ENCODE results near the gene GRIN2A. TPM values are rescaled to one million over a fixed set of nuclear protein-coding genes. Genes with fewer than 3 reads are reported as not detected.

The GRIN2A gene
- total and polyA plus RNA-seq, 2 donors (not counting 3 experiments of a cell fraction or from before 2014, with no cell fraction given) = not detected

GRCh38 chr16:10151718-10152117 is 30.5 kb downstream of the GRIN2A start:
- no peaks in the 10 kb centered on the region for H3K9me1 ChIP-seq (replicated peaks; ENCODE audit: control insufficient read depth, extremely low read depth, insufficient read depth, low read length)
- POLR2A ChIA-PET = no interaction called here
- DNase-seq (ENCODE audit: low read depth, low spot score) (no peak), FAIRE-seq (no peak)
- no peak overlapping the region for H3K4me2 ChIP-seq (ENCODE audit: insufficient read depth, low read length)
- no peak overlapping the region for H3K9ac ChIP-seq (replicated peaks; ENCODE audit: extremely low read depth, insufficient read depth, low read length)
- H3K4me1 ChIP-seq (ENCODE audit: control insufficient read depth, extremely low read depth, insufficient read depth, low read length) = no peaks in the 10 kb centered on the region
- no peaks in the 10 kb centered on the region for H3K79me2 ChIP-seq (ENCODE audit: control insufficient read depth, insufficient read depth, low read length)
- H3K4me3 ChIP-seq (replicated peaks in 1 of 3; ENCODE audit: insufficient read depth in 1 of 3, low read depth in 1 of 3, low read length in 3 of 3) = no peak overlapping the region
- TF ChIP-seq POLR2A (IDR thresholded peaks at IDR 0.05; ENCODE audit: low read depth, low read length) = no peak
- TF ChIP-seq JUN (IDR thresholded peaks at IDR 0.05; ENCODE audit: borderline replicate concordance, insufficient read depth, insufficient read length, low read depth) = no peak
- TF ChIP-seq GATA2 (IDR thresholded peaks at IDR 0.05; ENCODE audit: insufficient read depth, insufficient read length, low read depth, low read length) = no peak
- no peak for TF ChIP-seq FOS (IDR thresholded peaks at IDR 0.05; ENCODE audit: borderline replicate concordance, insufficient read depth, low read length)
- TF ChIP-seq EZH2 (IDR thresholded peaks at IDR 0.05; ENCODE audit: borderline replicate concordance, low read depth, low read length, severe bottlenecking) = no peak
- H4K20me1 ChIP-seq (replicated peaks; ENCODE audit: control insufficient read depth, extremely low read depth, insufficient read depth, low read length) = no peaks in the 10 kb centered on the region
- H3K9me3 ChIP-seq (replicated peaks; ENCODE audit: control insufficient read depth, insufficient read depth, low read length) = peaks cover 3% of the 10 kb centered on the region
- CTCF ChIA-PET = no interaction called here
- H3K27ac ChIP-seq (ENCODE audit: insufficient read depth, low read depth, low read length) = no peak overlapping the region
- dilution Hi-C loops (cut with MboI; ENCODE audit: extremely low pct_ligation_motif_present, low sequenced_read_pairs) = no loop called here
- no TSS peak for BruUV-seq (replicated peaks)
- H3K27me3 ChIP-seq (ENCODE audit: control insufficient read depth in 2 of 2, insufficient read depth in 2 of 2, low read length in 2 of 2) = no peaks in the 10 kb centered on the region
- H2AFZ ChIP-seq (ENCODE audit: low read depth, low read length) = no peak overlapping the region
- no peaks in the 10 kb centered on the region for H3K36me3 ChIP-seq (ENCODE audit: control insufficient read depth in 2 of 2, extremely low read depth in 1 of 2, insufficient read depth in 2 of 2, low read length in 2 of 2)
- intact Hi-C loops (cut with micrococcal nuclease) = no loop called here

- no peak overlapping the region for H3K4me2 ChIP-seq (ENCODE audit: insufficient read depth, low read length)
- ChIA-PET POLR2A (no interaction called here), CTCF (no interaction called here)
- no peak for TF ChIP-seq MYC (IDR thresholded peaks at IDR 0.05; ENCODE audit: low read depth, low read length)
- TF ChIP-seq POLR2AphosphoS5 (IDR thresholded peaks at IDR 0.05; ENCODE audit: insufficient read depth, low read depth, low read length) = no peak
- no peak for TF ChIP-seq JUN (IDR thresholded peaks at IDR 0.05; ENCODE audit: borderline replicate concordance, insufficient read depth, insufficient read length, low read depth)
- no peak for TF ChIP-seq POLR2A (IDR thresholded peaks at IDR 0.05; ENCODE audit: low read depth, low read length)
- no peak for FAIRE-seq
- H3K36me3 ChIP-seq (ENCODE audit: control insufficient read depth in 2 of 2, extremely low read depth in 1 of 2, insufficient read depth in 2 of 2, low read length in 2 of 2) = no peaks in the 10 kb centered on the region
- no peak for DNase-seq (ENCODE audit: low read depth, low spot score)
- no peaks in the 10 kb centered on the region for H3K4me1 ChIP-seq (ENCODE audit: control insufficient read depth, extremely low read depth, insufficient read depth, low read length)
- dilution Hi-C loops (cut with MboI; ENCODE audit: extremely low pct_ligation_motif_present, low sequenced_read_pairs) (no loop called here), intact Hi-C loops (cut with micrococcal nuclease) (no loop called here)
- peaks cover 3% of the 10 kb centered on the region for H3K9me3 ChIP-seq (replicated peaks; ENCODE audit: control insufficient read depth, insufficient read depth, low read length)
- no TSS peak for BruUV-seq (replicated peaks)
- no peak overlapping the region for H3K4me3 ChIP-seq (replicated peaks in 1 of 3; ENCODE audit: insufficient read depth in 1 of 3, low read depth in 1 of 3, low read length in 3 of 3)
- no peak overlapping the region for H3K9ac ChIP-seq (replicated peaks; ENCODE audit: extremely low read depth, insufficient read depth, low read length)
- no peak overlapping the region for H2AFZ ChIP-seq (ENCODE audit: low read depth, low read length)
- no peaks in the 10 kb centered on the region for H3K79me2 ChIP-seq (ENCODE audit: control insufficient read depth, insufficient read depth, low read length)
- H4K20me1 ChIP-seq (replicated peaks; ENCODE audit: control insufficient read depth, extremely low read depth, insufficient read depth, low read length) = no peaks in the 10 kb centered on the region
- H3K27ac ChIP-seq (ENCODE audit: insufficient read depth, low read depth, low read length) = no peak overlapping the region
- H3K9me1 ChIP-seq (replicated peaks; ENCODE audit: control insufficient read depth, extremely low read depth, insufficient read depth, low read length) = no peaks in the 10 kb centered on the region
- H3K27me3 ChIP-seq (ENCODE audit: control insufficient read depth in 2 of 2, insufficient read depth in 2 of 2, low read length in 2 of 2) = no peaks in the 10 kb centered on the region
Measured at GRCh38 chr16:10150906-10151305, 31.3 kb downstream of the GRIN2A start.
